Colonic mucosa (tissue), 4 donors: ENCODE measurements around the gene ZNF211. TPM values are rescaled to one million over a fixed set of nuclear protein-coding genes. Genes with fewer than 3 reads are reported as not detected.

ENCODE experiments used
- DNase-seq: peaks from one replicate; pipeline ENCODE4 v3.0.0-alpha.2; 2020
- H3K27ac ChIP-seq: fragments of 200-600 bp; one replicate; pipeline ENCODE4 v1.8.0; 2021
- H3K27me3 ChIP-seq: fragments of 200-600 bp; one replicate; pipeline ENCODE4 v1.8.0; 2021
- H3K36me3 ChIP-seq: fragments of 200-600 bp; one replicate; pipeline ENCODE4 v1.8.0; 2021
- H3K4me1 ChIP-seq: fragments of 200-600 bp; one replicate; pipeline ENCODE4 v1.8.0; 2021; ENCODE audit warnings: mild to moderate bottlenecking
- H3K4me3 ChIP-seq: fragments of 200-600 bp; one replicate; pipeline ENCODE4 v1.8.0; 2021
- H3K9ac ChIP-seq, 2 donors: one replicate each; pipeline ENCODE4 v1.7.0; 2013; ENCODE audit warnings: control low read depth in 2 of 2, low read depth in 2 of 2, low read length in 2 of 2
- H3K9me3 ChIP-seq: fragments of 200-600 bp; one replicate; pipeline ENCODE4 v1.8.0; 2021
- CTCF ChIP-seq: fragments of 200-600 bp; IDR thresholded peaks from one replicate; pipeline ENCODE4 v1.8.0; 2022; ENCODE audit warnings: antibody characterized with exemption, mild to moderate bottlenecking
- intact Hi-C: fragments of 100-400 bp; cut with DNase I; formaldehyde crosslinking; loops from one replicate; pipeline ENCODE4 v1.14.1; 2022
- total RNA-seq, 2 donors: library from RNA; stranded (reverse); fragmentation: NEBNext Ultra II Directional in 1 of 2; extraction: Animal tissue kit (Norgen Biotek cat#: 25700) in 1 of 2; gene quantifications; one replicate each; pipeline ENCODE4 v1.2.1, GENCODE V29; 2021
- donor health status: healthy.
- donor health status: DM: no; HTN: no; CAD: no.
- donor health status: DM: no; HTN: no; CAD: no.

The ZNF211 gene
- total RNA-seq = 1 to 10 TPM; 6.0 to 6.1 TPM

GRCh38 chr19:57632987-57633831, at the start of gene ZNF211:
Gene ZNF211, plus strand, starts transcription at chr19:57633168. Its CDS starts 179 bp downstream, at chr19:57633347.
- TF ChIP-seq CTCF = no peak
- H3K36me3 ChIP-seq = peaks cover 4% of the 10 kb centered on the region
- no peaks in the 10 kb centered on the region for H3K4me1 ChIP-seq
- peak within 1 kb of the TSS; percentile 45 for H3K27ac ChIP-seq
- no peaks in the 10 kb centered on the region for H3K9me3 ChIP-seq
- H3K4me3 ChIP-seq = peak within 1 kb of the TSS; percentile 97
- no peaks in the 10 kb centered on the region for H3K27me3 ChIP-seq
- intact Hi-C loops = no loop called here
- peak within 1 kb of the TSS; percentile 81 for H3K9ac ChIP-seq
- peak; percentile 95 for DNase-seq

- TF ChIP-seq CTCF = no peak
- H3K27me3 ChIP-seq = no peaks in the 10 kb centered on the region
- H3K4me3 ChIP-seq = peak within 1 kb of the TSS; percentile 45
- no peaks in the 10 kb centered on the region for H3K4me1 ChIP-seq
- DNase-seq = peak; percentile 86
- H3K9me3 ChIP-seq = no peaks in the 10 kb centered on the region
- H3K27ac ChIP-seq = no peak within 1 kb of the TSS
- H3K36me3 ChIP-seq = no peaks in the 10 kb centered on the region
- H3K9ac ChIP-seq = peak within 1 kb of the TSS in 1 of 2 donors; percentile 35
- intact Hi-C loops = no loop called here
These were observed 49.2 kb upstream of the ZNF211 start, which contains the start of gene ZIK1 for GRCh38 chr19:57583521-57584416. Gene ZIK1, plus strand, starts transcription at chr19:57584145. Its CDS starts 212 bp downstream, at chr19:57584357.

- H3K27ac ChIP-seq = no peak overlapping the region
- no peaks in the 10 kb centered on the region for H3K9me3 ChIP-seq
These were observed 45.4 kb upstream of the ZNF211 start for GRCh38 chr19:57587529-57587928.

GRCh38 chr19:57599377-57599760, 33.6 kb upstream of the ZNF211 start:
- Histone ChIP-seq H3K27ac (no peak overlapping the region), H3K9me3 (no peaks in the 10 kb centered on the region), H3K9ac (peak overlapping the region in 1 of 2 donors; percentile 40), H3K4me3 (peak overlapping the region; percentile 98), H3K36me3 (no peaks in the 10 kb centered on the region), H3K4me1 (peaks cover 5% of the 10 kb centered on the region), H3K27me3 (no peaks in the 10 kb centered on the region)
- TF ChIP-seq CTCF = no peak
- no peak for DNase-seq
- intact Hi-C loops = no loop called here

More at GRCh38 chr19:57587529-57587928, 45.4 kb upstream of the ZNF211 start:
- Histone ChIP-seq H3K36me3 (peaks cover 6% of the 10 kb centered on the region), H3K4me1 (no peaks in the 10 kb centered on the region), H3K9ac (no peak overlapping the region), H3K4me3 (no peak overlapping the region), H3K27me3 (no peaks in the 10 kb centered on the region)
- no peak for DNase-seq
- intact Hi-C loops = no loop called here
- TF ChIP-seq CTCF = no peak

- peak; percentile 95 for DNase-seq
- intact Hi-C loops = no loop called here
- Histone ChIP-seq H3K9ac (peak within 1 kb of the TSS; percentile 40 to 62), H3K9me3 (no peaks in the 10 kb centered on the region), H3K27me3 (no peaks in the 10 kb centered on the region), H3K27ac (no peak within 1 kb of the TSS), H3K4me1 (peaks cover 5% of the 10 kb centered on the region), H3K36me3 (no peaks in the 10 kb centered on the region), H3K4me3 (peak within 1 kb of the TSS; percentile 98)
- TF ChIP-seq CTCF = no peak
These were observed 33.1 kb upstream of the ZNF211 start, which contains the start of gene ZNF530 for GRCh38 chr19:57599761-57600383. Gene ZNF530, plus strand, starts transcription at chr19:57599885. Its CDS starts 4,461 bp downstream, at chr19:57604346.
